Sigmoid colon (tissue), 7 donors: Measurements from ENCODE around the gene ACSS3. TPM values are rescaled to one million over a fixed set of nuclear protein-coding genes. Genes with fewer than 3 reads are reported as not detected.

Source experiments
- DNase-seq: peaks from one replicate; pipeline ENCODE4 v3.0.0-alpha.2; 2019
- H3K27ac ChIP-seq, 4 donors: fragments of 200-600 bp; sonication (generic); one replicate each; pipeline ENCODE4 v1.5.1; 2016 to 2019; ENCODE audit warnings: mild to moderate bottlenecking in 1 of 4
- H3K27me3 ChIP-seq, 3 donors: fragments of 200-600 bp; sonication (generic); one replicate each; pipeline ENCODE4 v1.5.1; 2019; ENCODE audit warnings: mild to moderate bottlenecking in 1 of 3
- H3K36me3 ChIP-seq, 4 donors: fragments of 200-600 bp; sonication (generic); one replicate each; pipeline ENCODE4 v1.5.1; 2016 to 2019
- H3K4me1 ChIP-seq, 4 donors: fragments of 200-600 bp; sonication (generic); one replicate each; pipeline ENCODE4 v1.5.1; 2017 to 2019
- H3K4me3 ChIP-seq, 4 donors: fragments of 200-600 bp; sonication (generic); one replicate each; pipeline ENCODE4 v1.5.1; 2017 to 2019; ENCODE audit warnings: mild to moderate bottlenecking in 2 of 4, moderate library complexity in 1 of 4
- H3K9me3 ChIP-seq, 4 donors: fragments of 200-600 bp in 3 of 4; sonication (generic) in 3 of 4; one replicate each; pipeline versions ENCODE4 v1.5.1 to v1.6.1; 2013 to 2019
- EP300 ChIP-seq, 4 donors: sonication (generic); formaldehyde crosslinking; IDR thresholded peaks; one replicate each; pipeline ENCODE4 v1.6.1; 2017; ENCODE audit warnings: antibody characterized with exemption in 4 of 4
- POLR2A ChIP-seq, 2 donors: fragments of 450-650 bp; IDR thresholded peaks; one replicate each; pipeline ENCODE4 v1.6.1; 2016; ENCODE audit warnings: antibody characterized with exemption in 2 of 2, mild to moderate bottlenecking in 2 of 2, moderate library complexity in 2 of 2
- POLR2AphosphoS5 ChIP-seq, 4 donors: sonication (generic); formaldehyde crosslinking; IDR thresholded peaks; one replicate each; pipeline ENCODE4 v1.6.1; 2017; ENCODE audit warnings: antibody characterized with exemption in 4 of 4
- WGBS, 2 donors: extraction: QIAGEN DNeasy Blood & Tissue Kit; methylation state at CpG; one replicate each; pipeline ENCODE4 v1.1.7; 2013; 5-methylcytosine and 5-hydroxymethylcytosine counted together
- intact Hi-C: fragments of 100-400 bp; cut with DNase I; formaldehyde crosslinking; loops from one replicate; pipeline ENCODE4 v1.15.1; 2023
- polyA plus RNA-seq, 3 donors: library from polyadenylated mRNA; stranded (reverse); fragments of 200-250 nt; gene quantifications; one replicate each; pipeline ENCODE4 v1.2.3, GENCODE V29; 2013
- total RNA-seq, 4 donors: library from RNA; depleted of rRNA; stranded (reverse); fragments of >200 nt; gene quantifications; one replicate each; pipeline ENCODE4 v1.1.0, GENCODE V29; 2016
- TF ChIP-seq, protein P1 (sequence below), 4 experiments: fragments of 450-650 bp in 3 of 4; fragments of 200-600 bp in 1 of 4; IDR thresholded peaks; one replicate each; pipeline ENCODE4 v1.5.1; 2016 to 2019; ENCODE audit warnings: antibody characterized with exemption in 4 of 4, mild to moderate bottlenecking in 3 of 4, moderate library complexity in 2 of 4
- donor health status: healthy with polysubstance abuse.
- donor health status: Bipolar disorder and iron deficiency.
- donor health status: healthy.

The ACSS3 gene
- total and polyA plus RNA-seq, 7 donors = 0.46 to 26.7 (median 9.9) TPM

DNA sequence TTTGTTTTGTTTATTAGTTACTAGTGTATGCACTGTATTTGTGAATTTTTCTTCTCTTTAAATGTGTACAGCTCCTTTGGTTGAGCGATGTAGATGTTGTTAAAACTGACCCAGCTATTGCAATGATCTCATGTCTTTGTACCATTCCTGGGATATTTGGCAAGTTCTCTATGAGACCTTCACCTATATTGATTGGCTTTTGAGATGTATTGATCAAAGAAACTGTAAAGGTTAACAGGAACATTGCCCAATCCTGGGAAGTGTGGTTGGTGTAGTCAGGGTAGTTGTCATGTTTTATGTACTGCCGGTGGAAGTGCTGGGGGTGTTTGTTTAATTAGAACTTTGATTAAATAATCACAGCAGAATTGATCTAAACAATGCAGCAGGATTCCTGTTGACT lies 43.1 kb downstream of the ACSS3 start:
- no peaks in the 10 kb centered on the region for H3K27me3 ChIP-seq
- no peak for DNase-seq
- H3K27ac ChIP-seq = no peak overlapping the region
- 44 to 50% methylated on average over 2 of the region's 2 CpGs for WGBS, 2 donors
- intact Hi-C loops = no loop called here
- H3K4me1 ChIP-seq = no peaks in the 10 kb centered on the region
- H3K4me3 ChIP-seq = no peak overlapping the region
- no peak for TF ChIP-seq EP300 (IDR thresholded peaks at IDR 0.05)
- no peak for TF ChIP-seq POLR2AphosphoS5 (IDR thresholded peaks at IDR 0.05)
- TF ChIP-seq, protein P1, sequence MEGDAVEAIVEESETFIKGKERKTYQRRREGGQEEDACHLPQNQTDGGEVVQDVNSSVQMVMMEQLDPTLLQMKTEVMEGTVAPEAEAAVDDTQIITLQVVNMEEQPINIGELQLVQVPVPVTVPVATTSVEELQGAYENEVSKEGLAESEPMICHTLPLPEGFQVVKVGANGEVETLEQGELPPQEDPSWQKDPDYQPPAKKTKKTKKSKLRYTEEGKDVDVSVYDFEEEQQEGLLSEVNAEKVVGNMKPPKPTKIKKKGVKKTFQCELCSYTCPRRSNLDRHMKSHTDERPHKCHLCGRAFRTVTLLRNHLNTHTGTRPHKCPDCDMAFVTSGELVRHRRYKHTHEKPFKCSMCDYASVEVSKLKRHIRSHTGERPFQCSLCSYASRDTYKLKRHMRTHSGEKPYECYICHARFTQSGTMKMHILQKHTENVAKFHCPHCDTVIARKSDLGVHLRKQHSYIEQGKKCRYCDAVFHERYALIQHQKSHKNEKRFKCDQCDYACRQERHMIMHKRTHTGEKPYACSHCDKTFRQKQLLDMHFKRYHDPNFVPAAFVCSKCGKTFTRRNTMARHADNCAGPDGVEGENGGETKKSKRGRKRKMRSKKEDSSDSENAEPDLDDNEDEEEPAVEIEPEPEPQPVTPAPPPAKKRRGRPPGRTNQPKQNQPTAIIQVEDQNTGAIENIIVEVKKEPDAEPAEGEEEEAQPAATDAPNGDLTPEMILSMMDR (IDR thresholded peaks at IDR 0.05) = no peak
- TF ChIP-seq POLR2A (IDR thresholded peaks at IDR 0.05) = no peak
- H3K9me3 ChIP-seq = no peaks in the 10 kb centered on the region
- no peaks in the 10 kb centered on the region for H3K36me3 ChIP-seq

DNA sequence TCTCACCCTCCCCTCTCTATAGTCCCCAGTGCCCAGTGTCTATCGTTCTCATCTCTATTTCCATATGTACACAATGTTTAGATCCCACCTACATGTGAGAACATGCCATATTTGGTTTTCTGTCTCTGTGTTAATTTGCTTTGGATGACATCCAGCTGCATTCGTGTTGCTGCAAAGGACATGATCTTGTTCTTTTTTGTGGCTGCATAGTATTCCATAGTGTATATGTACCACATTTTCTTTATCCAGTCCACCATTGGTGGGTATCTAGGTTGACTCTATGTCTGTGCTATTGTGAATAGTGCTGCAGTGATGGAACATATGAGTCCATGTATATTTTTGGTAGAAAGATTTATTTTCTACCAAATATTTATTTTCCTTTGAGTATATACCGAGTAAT lies 45.7 kb downstream of the ACSS3 start:
- Histone ChIP-seq H3K27me3 (no peaks in the 10 kb centered on the region), H3K36me3 (no peaks in the 10 kb centered on the region), H3K9me3 (no peaks in the 10 kb centered on the region), H3K4me3 (no peak overlapping the region), H3K4me1 (no peaks in the 10 kb centered on the region), H3K27ac (no peak overlapping the region)
- DNase-seq = no peak
- intact Hi-C loops = no loop called here
- WGBS, 2 donors = 78 to 87% methylated on average over 3 of the region's 3 CpGs
- TF ChIP-seq POLR2AphosphoS5 (IDR thresholded peaks at IDR 0.05) (no peak), EP300 (IDR thresholded peaks at IDR 0.05) (no peak), POLR2A (IDR thresholded peaks at IDR 0.05) (no peak)
- TF ChIP-seq, protein P1 (IDR thresholded peaks at IDR 0.05) = no peak

DNA sequence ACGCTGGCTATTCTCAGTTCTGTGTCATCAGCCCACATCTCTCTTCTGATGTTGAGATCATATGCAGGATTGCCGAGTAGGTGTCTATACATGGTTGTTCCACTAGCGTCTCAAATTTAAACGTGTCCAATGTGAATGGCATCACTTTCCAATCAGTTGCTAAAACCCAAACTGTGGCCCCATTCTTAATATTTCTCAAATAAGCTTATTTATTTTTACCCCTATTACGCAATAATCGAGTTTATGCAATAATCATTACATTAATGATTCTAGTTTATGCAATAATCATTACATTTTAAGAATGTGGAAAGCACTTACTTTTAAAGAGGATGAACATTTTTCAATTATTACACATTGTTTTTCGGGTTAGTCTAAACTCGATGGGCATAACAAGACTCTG lies 47.8 kb downstream of the ACSS3 start:
- Histone ChIP-seq H3K36me3 (no peaks in the 10 kb centered on the region), H3K9me3 (no peaks in the 10 kb centered on the region), H3K27ac (no peak overlapping the region), H3K4me1 (no peaks in the 10 kb centered on the region), H3K4me3 (no peak overlapping the region), H3K27me3 (no peaks in the 10 kb centered on the region)
- DNase-seq = no peak
- TF ChIP-seq EP300 (IDR thresholded peaks at IDR 0.05) (no peak), POLR2A (IDR thresholded peaks at IDR 0.05) (no peak), POLR2AphosphoS5 (IDR thresholded peaks at IDR 0.05) (no peak)
- TF ChIP-seq, protein P1 (IDR thresholded peaks at IDR 0.05) = no peak
- intact Hi-C loops = no loop called here
- WGBS, 2 donors = 90% methylated on average over 8 of the region's 8 CpGs

DNA sequence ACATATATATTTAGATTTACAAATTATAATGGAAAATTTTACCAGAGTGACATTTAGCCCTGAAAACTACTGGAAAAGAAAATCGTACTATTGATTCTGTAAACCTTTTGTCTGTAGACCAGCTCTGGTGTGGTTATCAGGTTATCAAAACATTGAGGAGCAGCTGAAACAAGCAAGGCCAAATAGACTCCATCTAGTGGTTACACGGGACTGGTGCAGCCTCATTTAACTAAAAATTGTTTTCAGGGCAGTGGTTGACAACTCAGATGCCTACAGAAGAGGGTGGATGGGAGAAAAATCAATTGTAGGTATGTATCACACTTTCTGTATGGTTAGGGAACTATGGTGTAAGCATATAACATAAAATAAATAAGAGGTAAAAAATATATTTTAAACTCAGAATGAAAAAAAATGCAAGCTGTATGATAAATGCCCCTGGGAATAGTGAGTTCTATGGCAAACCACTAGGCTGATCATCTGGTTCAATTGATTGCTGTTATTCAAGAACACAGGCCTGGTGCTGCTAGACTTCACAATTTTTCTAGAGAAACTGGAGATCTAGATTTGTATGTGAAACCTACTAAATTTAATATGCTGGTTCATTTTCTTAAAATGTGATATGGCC lies 51.2 kb downstream of the ACSS3 start:
- intact Hi-C loops = no loop called here

More for the DNA sequence above, 51.2 kb downstream of the ACSS3 start:
- H3K36me3 ChIP-seq = no peaks in the 10 kb centered on the region
- H3K27me3 ChIP-seq = no peaks in the 10 kb centered on the region
- H3K4me3 ChIP-seq = no peak overlapping the region
- H3K4me1 ChIP-seq = no peaks in the 10 kb centered on the region
- 5 to 9% methylated on average over 2 of the region's 2 CpGs for whole genome bisulfite sequencing, 2 donors
- no peaks in the 10 kb centered on the region for H3K9me3 ChIP-seq
- DNase-seq = no peak
- H3K27ac ChIP-seq = no peak overlapping the region
- TF ChIP-seq, protein P1 (IDR thresholded peaks at IDR 0.05) = peak; percentile 12 to 66 (median 54)
- no peak for TF ChIP-seq POLR2A (IDR thresholded peaks at IDR 0.05)
